ENCODE measurements around the gene PIM1. TPM values are rescaled to one million over a fixed set of nuclear protein-coding genes. Genes with fewer than 3 reads are reported as not detected.

Gene PIM1
- polyA plus RNA-seq, 6 donors from 2014 or later: 15.0 to 46.3 (median 24.3) TPM

DNA sequence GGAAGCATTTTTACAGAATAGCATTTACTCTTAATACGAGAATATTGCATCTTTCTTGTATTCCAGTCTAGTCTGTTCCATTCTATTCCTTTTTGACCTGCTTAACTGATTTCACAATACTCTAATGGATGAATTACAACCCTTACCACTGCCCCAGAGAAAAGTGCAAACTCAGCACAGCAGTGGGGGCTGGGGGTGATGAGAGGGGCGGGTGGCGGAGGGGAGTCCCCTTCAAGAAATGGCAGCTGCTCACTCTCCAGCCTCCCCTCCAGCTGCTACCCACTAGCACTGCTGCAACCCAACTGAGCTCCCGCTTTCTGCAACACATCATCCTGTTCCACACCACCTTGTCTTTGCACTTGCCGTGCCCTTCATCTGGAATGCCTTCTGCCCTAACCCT is 30.1 kb downstream of the PIM1 start:
- Mint-ChIP-seq H3K4me3 (no peak overlapping the region), H3K27me3 (peaks cover 4 to 27% (median 8%) of the 10 kb centered on the region in 3 donors), H3K9me3 (no peaks in the 10 kb centered on the region), H3K36me3 (no peaks in the 10 kb centered on the region), H3K27ac (peak overlapping the region in 2 of 6 donors; percentile 17), H3K4me1 (peaks cover 8 to 16% (median 10%) of the 10 kb centered on the region in 3 donors)
- DNase-seq (no peak), ATAC-seq (ENCODE audit: low read depth in 2 of 2) (no peak)

DNA sequence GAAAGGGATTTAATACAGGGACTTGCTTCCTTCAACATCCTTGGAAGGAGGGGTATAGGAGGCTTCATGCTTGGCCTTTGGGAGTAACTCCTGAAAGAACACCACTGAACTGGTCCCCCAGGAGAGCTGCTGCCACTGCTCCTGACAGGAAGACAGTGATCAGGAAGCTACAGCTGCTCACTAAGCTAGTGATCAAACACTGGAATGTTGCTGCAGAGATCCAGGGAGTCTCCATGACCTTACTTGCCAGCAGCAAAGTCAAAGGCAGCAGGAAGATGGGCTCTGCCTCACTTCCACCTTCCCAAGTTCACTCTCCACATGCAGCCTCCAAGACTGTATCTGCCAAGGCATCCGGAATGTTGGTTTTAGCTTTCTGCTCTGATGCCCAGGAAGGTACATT is 31.8 kb downstream of the PIM1 start:
- Mint-ChIP-seq H3K27me3 (peaks cover 4 to 29% (median 8%) of the 10 kb centered on the region in 3 donors), H3K36me3 (no peaks in the 10 kb centered on the region), H3K4me1 (peaks cover 11 to 19% (median 16%) of the 10 kb centered on the region in 3 donors), H3K4me3 (no peak overlapping the region), H3K27ac (no peak overlapping the region), H3K9me3 (no peaks in the 10 kb centered on the region)
- no peak for DNase-seq
- no peak for ATAC-seq (ENCODE audit: low read depth in 2 of 2)

DNA sequence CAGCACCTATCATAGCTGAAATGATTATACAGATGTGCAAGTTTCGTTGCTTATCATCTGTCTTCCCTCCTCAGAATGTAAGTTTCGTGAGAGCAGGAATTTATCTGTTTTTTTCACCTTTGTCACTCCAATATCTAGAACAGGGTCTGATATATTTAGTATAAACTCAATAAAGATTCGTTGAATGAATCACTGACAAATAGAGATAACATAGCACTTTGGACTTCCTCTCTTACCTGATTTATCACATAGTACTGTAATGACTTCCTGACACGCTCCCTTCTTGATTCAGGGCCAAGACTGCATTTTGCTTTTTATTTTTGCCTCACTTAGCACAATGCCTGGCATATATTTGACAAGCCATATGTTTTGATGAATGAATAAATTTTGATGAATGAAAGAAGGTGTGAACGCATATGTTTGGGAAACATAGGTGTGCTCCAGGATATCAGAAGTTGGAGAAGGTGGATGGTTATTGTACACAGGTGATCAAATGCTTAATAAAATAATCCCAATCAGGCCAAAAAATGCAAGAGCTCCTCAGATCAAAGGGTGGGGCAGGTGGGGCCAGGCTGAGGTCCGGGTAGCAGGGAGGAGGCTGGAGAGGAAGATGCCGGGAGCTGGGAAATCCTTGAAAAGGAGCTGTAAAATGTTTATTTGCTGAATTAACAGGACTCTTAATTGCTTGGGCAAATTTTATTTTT is 33.0 kb downstream of the PIM1 start:
- DNase-seq (no peak), ATAC-seq (ENCODE audit: low read depth in 2 of 2) (no peak)
- Mint-ChIP-seq H3K4me1 (peaks cover 17 to 23% (median 23%) of the 10 kb centered on the region in 3 donors), H3K27ac (peak overlapping the region in 1 of 6 donors; percentile 8), H3K4me3 (no peak overlapping the region), H3K36me3 (no peaks in the 10 kb centered on the region), H3K9me3 (no peaks in the 10 kb centered on the region), H3K27me3 (peaks cover 8 to 31% (median 10%) of the 10 kb centered on the region in 3 donors)

DNA sequence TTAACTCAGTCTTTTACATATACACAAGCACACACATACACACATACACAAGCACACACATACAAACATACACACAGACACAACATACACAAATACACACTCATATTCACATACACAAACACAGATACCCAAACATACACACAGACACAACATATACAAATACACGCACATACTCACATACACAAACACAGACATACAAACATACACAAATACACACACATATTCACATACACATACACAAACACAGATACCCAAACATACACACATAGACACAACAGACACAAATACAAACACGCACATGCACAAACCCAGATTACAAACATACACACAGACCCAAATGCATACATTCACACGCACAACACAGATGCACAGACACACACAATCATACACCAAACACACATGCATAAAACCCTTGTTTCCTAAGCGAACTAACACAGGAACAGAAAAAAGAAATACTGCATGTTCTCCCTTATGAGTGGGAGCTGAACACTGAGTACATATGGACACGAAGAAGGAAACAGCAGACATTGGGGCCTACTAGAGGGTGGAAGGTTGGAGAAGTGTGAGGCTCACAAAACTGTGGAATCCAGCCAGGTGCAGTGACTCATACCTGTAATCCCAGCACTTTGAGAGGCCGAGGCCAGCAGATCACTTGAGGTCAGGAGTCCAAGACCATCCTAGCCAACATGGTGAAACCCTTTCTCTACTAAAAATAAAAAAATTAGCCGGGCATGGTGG is 34.2 kb downstream of the PIM1 start:
- Mint-ChIP-seq H3K27ac (peak overlapping the region in 1 of 6 donors; percentile 61), H3K9me3 (no peaks in the 10 kb centered on the region)

DNA sequence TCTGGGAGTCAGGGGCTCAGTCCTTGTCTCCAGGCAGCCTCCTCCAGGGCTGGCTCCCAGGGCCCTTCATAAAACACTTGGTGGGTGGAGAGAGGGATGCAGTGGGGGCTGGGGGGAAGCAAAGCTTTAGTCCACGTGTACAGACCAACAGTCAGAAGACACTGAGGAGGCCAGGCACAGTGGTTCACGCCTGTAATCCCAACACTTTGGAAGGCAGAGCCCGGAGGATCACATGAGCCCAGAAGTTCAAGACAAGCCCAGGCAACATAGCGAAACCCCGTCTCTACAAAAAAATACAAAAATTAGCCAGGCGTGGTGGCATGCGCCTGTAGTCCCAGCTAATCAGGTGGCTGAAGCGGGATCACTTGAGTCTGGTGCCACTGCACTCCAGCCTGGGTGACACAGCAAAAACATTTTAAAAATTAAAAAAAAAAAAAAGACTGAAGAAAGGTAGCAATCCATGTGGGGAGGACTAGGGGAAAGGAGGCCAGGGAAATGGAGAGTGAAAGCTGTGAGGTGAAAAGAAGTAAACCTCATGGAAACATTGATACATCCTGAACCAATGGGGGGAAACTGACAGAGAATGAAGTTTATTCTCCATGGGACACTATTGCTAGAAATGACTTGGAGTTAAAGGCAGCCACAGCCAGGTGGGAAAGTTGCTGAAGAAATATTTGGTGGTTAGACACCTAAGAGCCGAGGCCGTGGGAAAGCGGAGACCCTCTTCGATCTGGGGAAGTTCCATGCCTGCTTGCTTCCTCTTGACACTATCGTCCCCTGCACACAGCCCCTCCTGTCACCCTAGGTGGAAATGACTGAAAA is 35.4 kb downstream of the PIM1 start:
- no peaks in the 10 kb centered on the region for H3K36me3 Mint-ChIP-seq
- no peak for DNase-seq
- peak overlapping the region in 1 of 6 donors; percentile 65 for H3K27ac Mint-ChIP-seq
- no peaks in the 10 kb centered on the region for H3K9me3 Mint-ChIP-seq
- H3K27me3 Mint-ChIP-seq: peaks cover 12 to 34% (median 16%) of the 10 kb centered on the region in 3 donors
- H3K4me3 Mint-ChIP-seq: no peak overlapping the region
- ATAC-seq (ENCODE audit: low read depth in 2 of 2): no peak
- H3K4me1 Mint-ChIP-seq: peaks cover 24 to 32% (median 31%) of the 10 kb centered on the region in 3 donors

More for the DNA sequence above, 34.2 kb downstream of the PIM1 start:
- H3K4me3 Mint-ChIP-seq: no peak overlapping the region
- H3K4me1 Mint-ChIP-seq: peaks cover 21 to 28% (median 27%) of the 10 kb centered on the region in 3 donors
- no peak for ATAC-seq (ENCODE audit: low read depth in 2 of 2)
- H3K27me3 Mint-ChIP-seq: peaks cover 8 to 36% (median 13%) of the 10 kb centered on the region in 3 donors
- DNase-seq: no peak
- no peaks in the 10 kb centered on the region for H3K36me3 Mint-ChIP-seq

DNA sequence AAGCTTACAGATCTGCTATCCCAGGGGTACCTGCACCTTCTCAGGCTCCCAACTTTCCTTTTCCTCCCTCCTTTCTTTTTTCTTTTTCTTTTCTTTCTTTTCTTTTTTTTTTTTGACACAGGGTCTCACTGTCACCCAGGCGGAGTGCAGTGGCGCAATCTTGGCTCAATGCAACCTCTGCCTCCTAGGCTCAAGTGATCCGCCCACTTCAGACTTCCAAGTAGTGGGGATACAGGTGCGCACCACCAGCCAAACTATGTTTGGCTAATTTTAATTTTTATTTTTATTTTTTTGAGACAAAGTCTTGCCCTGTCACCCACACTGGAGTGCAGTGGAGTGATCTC is 36.0 kb downstream of the PIM1 start:
- peaks cover 8 to 28% (median 19%) of the 10 kb centered on the region in 3 donors for H3K27me3 Mint-ChIP-seq
- ATAC-seq (ENCODE audit: low read depth in 2 of 2) (no peak), DNase-seq (no peak)
- H3K27ac Mint-ChIP-seq: no peak overlapping the region
- no peaks in the 10 kb centered on the region for H3K36me3 Mint-ChIP-seq
- peaks cover 24 to 32% (median 32%) of the 10 kb centered on the region in 3 donors for H3K4me1 Mint-ChIP-seq
- no peaks in the 10 kb centered on the region for H3K9me3 Mint-ChIP-seq
- peak overlapping the region in 1 of 8 donors; percentile 35 for H3K4me3 Mint-ChIP-seq

DNA sequence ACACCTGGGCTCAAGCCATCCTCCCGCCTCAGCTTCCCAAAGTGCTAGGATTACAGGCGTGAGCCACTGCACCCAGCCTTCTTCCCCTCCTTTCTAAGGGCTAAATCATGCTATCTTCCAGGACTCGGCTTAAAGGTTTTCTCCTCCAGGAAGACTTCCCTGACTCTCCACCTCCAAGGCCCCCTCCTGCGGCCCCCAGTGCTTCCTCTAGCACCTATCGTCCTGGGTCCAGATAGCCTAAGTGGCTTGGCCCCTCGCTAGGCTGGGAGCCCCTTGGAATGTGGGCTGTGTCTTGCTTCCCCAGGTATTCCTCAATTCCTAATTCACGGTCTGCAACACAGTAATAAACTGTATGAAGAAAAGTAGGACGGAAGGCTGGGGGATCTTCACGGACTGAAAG is 36.7 kb downstream of the PIM1 start:
- Mint-ChIP-seq H3K4me3 (no peak overlapping the region), H3K9me3 (no peaks in the 10 kb centered on the region), H3K27me3 (peaks cover 8 to 28% (median 19%) of the 10 kb centered on the region in 3 donors), H3K4me1 (peaks cover 24 to 32% (median 32%) of the 10 kb centered on the region in 3 donors), H3K36me3 (no peaks in the 10 kb centered on the region), H3K27ac (no peak overlapping the region)
- DNase-seq (no peak), ATAC-seq (ENCODE audit: low read depth in 2 of 2) (no peak)

DNA sequence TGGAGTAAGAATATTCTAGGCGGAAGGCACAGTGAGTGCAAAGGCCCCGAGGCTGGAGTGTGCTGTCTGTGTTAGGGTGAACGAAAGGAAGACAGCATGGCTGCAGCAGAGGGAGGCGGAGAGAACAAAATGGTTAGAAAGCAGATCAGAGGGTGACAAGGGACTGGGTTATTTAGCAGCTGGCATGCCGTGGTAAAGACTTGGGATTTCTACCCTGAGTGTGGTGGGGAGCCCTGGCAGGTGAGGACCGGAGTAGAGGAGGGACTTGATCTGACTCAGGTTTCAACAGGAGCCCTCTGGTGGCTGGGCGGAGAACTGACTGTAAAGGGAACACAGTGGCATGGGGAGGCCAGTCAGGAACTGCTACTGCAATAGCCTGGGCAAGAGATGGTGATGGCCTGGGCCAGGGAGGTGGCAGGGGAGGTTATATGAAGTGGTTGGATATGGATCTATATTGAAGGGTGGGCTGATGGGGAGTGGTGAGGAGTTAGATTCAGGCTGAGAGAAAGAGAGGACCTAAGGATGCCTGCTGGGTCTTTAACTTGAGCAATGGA is 38.0 kb downstream of the PIM1 start:
- Mint-ChIP-seq H3K27ac (peak overlapping the region; percentile 0 to 97 (median 48)), H3K4me1 (peaks cover 19 to 25% (median 24%) of the 10 kb centered on the region in 3 donors), H3K27me3 (peaks cover 8 to 22% (median 15%) of the 10 kb centered on the region in 3 donors), H3K36me3 (no peaks in the 10 kb centered on the region), H3K4me3 (peak overlapping the region in 1 of 8 donors; percentile 69), H3K9me3 (no peaks in the 10 kb centered on the region)
- peak; percentile 80 for DNase-seq
- ATAC-seq (ENCODE audit: low read depth in 2 of 2): peak; percentile 91

DNA sequence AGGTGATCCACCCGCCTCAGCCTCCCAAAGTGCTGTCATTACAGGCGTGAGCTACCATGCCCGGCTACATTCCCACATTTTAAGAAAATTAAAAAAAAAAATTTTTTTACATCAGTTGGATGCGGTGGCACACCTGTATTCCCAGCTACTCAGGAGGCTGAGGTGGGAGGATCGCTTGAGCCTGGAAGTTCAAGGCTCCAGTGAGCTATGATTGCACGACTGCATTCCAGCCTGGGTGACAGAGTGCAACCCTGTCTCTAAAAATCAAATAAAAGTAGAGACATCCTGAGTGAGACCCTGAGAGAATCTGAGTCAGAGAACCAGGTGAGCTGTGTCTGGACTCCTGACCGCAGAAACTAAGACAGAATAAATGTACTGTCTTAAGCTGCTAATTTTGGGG is 38.8 kb downstream of the PIM1 start:
- no peaks in the 10 kb centered on the region for H3K9me3 Mint-ChIP-seq
- no peaks in the 10 kb centered on the region for H3K36me3 Mint-ChIP-seq
- DNase-seq (no peak), ATAC-seq (ENCODE audit: low read depth in 2 of 2) (no peak)
- H3K4me3 Mint-ChIP-seq: no peak overlapping the region
- peaks cover 16 to 23% (median 22%) of the 10 kb centered on the region in 3 donors for H3K4me1 Mint-ChIP-seq
- no peak overlapping the region for H3K27ac Mint-ChIP-seq
- peaks cover 8 to 20% (median 15%) of the 10 kb centered on the region in 3 donors for H3K27me3 Mint-ChIP-seq

DNA sequence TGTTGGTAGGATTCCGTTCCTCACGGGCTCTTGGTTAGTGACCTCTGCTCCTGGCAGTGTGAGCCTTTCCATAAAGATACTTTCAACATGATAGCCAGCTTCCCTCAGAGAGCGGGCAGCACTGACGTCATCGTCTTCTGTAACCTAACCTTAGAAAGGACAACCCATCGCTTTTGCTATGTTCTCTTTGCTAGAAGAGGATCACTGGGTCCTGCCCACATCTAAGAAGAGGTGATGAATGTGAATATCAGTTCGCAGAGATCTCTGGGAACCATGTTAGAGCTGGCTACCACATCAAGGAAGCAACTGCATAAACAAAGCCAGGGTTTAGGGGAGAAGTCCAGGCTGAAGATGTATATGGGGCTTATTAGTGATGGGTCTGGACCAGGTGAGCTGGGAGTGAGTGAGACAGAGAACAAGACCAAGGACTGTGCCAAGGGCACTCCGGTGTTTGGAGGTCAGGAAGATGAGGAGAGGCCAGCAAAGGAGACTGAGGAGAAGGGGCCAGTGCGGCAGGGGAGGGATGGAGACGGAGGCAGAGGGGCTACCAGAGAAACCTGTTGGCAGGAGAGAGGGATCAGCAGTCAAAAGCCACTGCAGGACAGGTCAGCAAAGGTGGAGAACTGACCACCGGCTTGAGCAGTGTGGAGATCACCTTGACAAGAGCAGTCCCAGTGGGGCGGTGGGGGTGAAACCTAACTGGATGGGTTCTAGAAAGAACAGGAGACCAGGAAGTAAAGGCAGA is 39.7 kb downstream of the PIM1 start:
- ATAC-seq (ENCODE audit: low read depth in 2 of 2) (no peak), DNase-seq (no peak)
- Mint-ChIP-seq H3K4me1 (peaks cover 16 to 23% (median 17%) of the 10 kb centered on the region in 3 donors), H3K9me3 (no peaks in the 10 kb centered on the region), H3K4me3 (no peak overlapping the region), H3K36me3 (no peaks in the 10 kb centered on the region), H3K27me3 (peaks cover 8 to 15% (median 14%) of the 10 kb centered on the region in 3 donors), H3K27ac (peak overlapping the region in 2 of 6 donors; percentile 39 to 68)

DNA sequence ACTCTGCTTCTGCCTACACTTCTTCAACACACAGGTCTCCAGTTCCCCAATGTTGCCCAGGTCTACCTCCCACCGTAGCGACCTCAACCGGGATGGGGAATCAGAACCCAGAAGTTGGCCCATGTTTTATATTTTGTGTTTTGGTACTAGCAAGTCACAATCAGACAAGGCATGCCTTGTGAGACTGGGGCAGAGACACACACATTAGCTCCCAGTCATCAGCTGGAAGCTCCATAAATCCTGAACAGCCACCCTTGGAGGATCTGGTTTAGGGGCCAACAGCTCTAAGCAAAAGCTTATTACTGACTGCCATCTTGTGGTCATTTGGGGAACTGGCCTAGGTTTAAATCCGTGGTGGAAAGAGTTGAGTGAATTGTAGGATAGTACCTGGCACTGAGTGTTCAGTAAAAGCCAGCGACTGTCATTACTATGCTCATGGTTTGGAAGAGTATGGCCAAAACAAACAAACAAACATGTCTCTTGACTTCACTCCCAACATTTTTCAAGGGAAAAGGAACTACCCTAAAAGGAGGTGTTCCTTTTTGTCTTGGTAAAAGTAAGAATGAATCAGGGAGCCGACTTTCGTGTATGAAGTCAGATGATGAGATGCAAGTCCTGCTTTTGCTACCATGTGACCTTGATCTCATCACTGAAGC is 40.5 kb downstream of the PIM1 start:
- no peaks in the 10 kb centered on the region for H3K36me3 Mint-ChIP-seq
- H3K27me3 Mint-ChIP-seq: peaks cover 8 to 15% (median 14%) of the 10 kb centered on the region in 3 donors
- DNase-seq (peak; percentile 67), ATAC-seq (ENCODE audit: low read depth in 2 of 2) (peak; percentile 67 to 70)
- peaks cover 16 to 19% (median 17%) of the 10 kb centered on the region in 3 donors for H3K4me1 Mint-ChIP-seq
- peak overlapping the region in 2 of 6 donors; percentile 7 to 42 for H3K27ac Mint-ChIP-seq
- H3K4me3 Mint-ChIP-seq: peak overlapping the region in 1 of 8 donors; percentile 2
- H3K9me3 Mint-ChIP-seq: no peaks in the 10 kb centered on the region

DNA sequence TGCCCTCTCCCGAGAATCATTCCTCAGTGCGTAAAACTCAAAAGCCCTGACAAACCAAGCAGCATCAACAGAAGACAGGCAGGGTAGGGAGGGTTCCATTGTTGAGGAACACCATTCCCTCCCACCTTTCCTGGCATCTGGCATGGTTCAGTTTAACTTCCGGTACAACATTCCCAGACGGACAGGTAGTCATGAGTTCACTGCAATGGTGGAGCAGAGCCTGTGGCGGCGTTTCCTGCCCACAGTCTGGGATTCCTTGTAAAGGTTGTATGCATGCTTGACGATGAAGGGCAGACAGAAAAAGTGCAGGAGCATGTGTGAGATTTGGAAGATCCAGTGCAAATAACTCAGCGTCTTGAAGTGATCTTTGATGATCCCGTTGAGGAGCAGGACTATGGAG is 42.3 kb downstream of the PIM1 start:
- Mint-ChIP-seq H3K9me3 (no peaks in the 10 kb centered on the region), H3K27ac (no peak overlapping the region), H3K27me3 (peaks cover 7 to 11% (median 8%) of the 10 kb centered on the region in 3 donors), H3K4me1 (peaks cover 13 to 16% (median 13%) of the 10 kb centered on the region in 3 donors), H3K36me3 (no peaks in the 10 kb centered on the region), H3K4me3 (no peak overlapping the region)
- DNase-seq: no peak
- ATAC-seq (ENCODE audit: low read depth in 2 of 2): no peak

Data from naive B cell (primary cell).